ENCODE results near the gene ARPC2. TPM values are rescaled to one million over a fixed set of nuclear protein-coding genes. Genes with fewer than 3 reads are reported as not detected.
A peak's percentile ranks its signal among the peaks of the same experiment; 100 is the strongest.
"Not testable (repeated sequence)": the region's sequence is repeated elsewhere in the genome, so short reads cannot be mapped to it uniquely, and the experiment has no call there.

The ARPC2 gene
- 711 and 737 TPM in 2 replicates for total RNA-seq

- H3K27me3 Mint-ChIP-seq = no peaks in the 10 kb centered on the region
- H3K36me3 Mint-ChIP-seq (ENCODE audit: low read depth) = peaks cover 45% of the 10 kb centered on the region
- DNase-seq = peak; percentile 95
- H3K9me3 Mint-ChIP-seq = no peaks in the 10 kb centered on the region
- intact Hi-C loops (cut with micrococcal nuclease) = loop anchor here (1.0 to 5.0 kb wide), 12 partner anchors 31 to 1172 kb away; partner anchors contain the start of genes AAMP, CNOT9, CNPPD1 and PNKD
- H3K4me1 Mint-ChIP-seq = peaks cover 45% of the 10 kb centered on the region
- ATAC-seq (ENCODE audit: low read depth) = peak; percentile 63
- ChIA-PET POLR2A (interaction anchor here (0.6 to 7.9 kb wide), 16 partner anchors 13 to 1171 kb away, joined by 3 to 211 read pairs (median 4); partner anchors contain the start of genes AAMP, CXCR1, GPBAR1 and PNKD), CTCF (interaction anchor here (0.8 to 1.5 kb wide), 3 partner anchors 29 to 53 kb away, joined by 3 to 5 read pairs (median 3); partner anchors contain the start of genes AAMP and PNKD)
- H3K4me3 Mint-ChIP-seq = peak within 1 kb of the TSS; percentile 98
- TF ChIP-seq CTCF (IDR thresholded peaks at IDR 0.05) = no peak
- H3K27ac Mint-ChIP-seq = peak within 1 kb of the TSS; percentile 99
These were observed at the start of gene ARPC2 for GRCh38 chr2:218216674-218217359. Gene ARPC2 (plus strand): TSS chr2:218217189. CDS start chr2:218217471, 282 bp downstream.

- intact Hi-C loops (cut with micrococcal nuclease) = loop anchor here (5.0 kb wide), 1 partner anchor 229 kb away; the partner anchor contains the start of gene CTDSP1
- ATAC-seq (ENCODE audit: low read depth) = no peak
- H3K27me3 Mint-ChIP-seq = peaks cover 19% of the 10 kb centered on the region
- TF ChIP-seq CTCF (IDR thresholded peaks at IDR 0.05) = no peak
- H3K9me3 Mint-ChIP-seq = no peaks in the 10 kb centered on the region
- CTCF ChIA-PET = interaction anchor here (0.9 to 2.0 kb wide), 4 partner anchors 9 to 90 kb away, joined by 3 to 11 read pairs (median 4); no protein-coding TSS in a partner anchor
- POLR2A ChIA-PET = interaction anchor here (0.6 to 1.9 kb wide), 2 partner anchors 49 to 315 kb away, joined by 3 to 6 read pairs; partner anchors contain the start of gene ARPC2
- peaks cover 25% of the 10 kb centered on the region for H3K4me1 Mint-ChIP-seq
- no peak for DNase-seq
- H3K4me3 Mint-ChIP-seq = no peak overlapping the region
- no peak overlapping the region for H3K27ac Mint-ChIP-seq
- H3K36me3 Mint-ChIP-seq (ENCODE audit: low read depth) = no peaks in the 10 kb centered on the region
These were observed 49.0 kb upstream of the ARPC2 start for GRCh38 chr2:218168016-218168415.

GRCh38 chr2:218168635-218169462, 48.1 kb upstream of the ARPC2 start:
- CTCF ChIA-PET = interaction anchor here (0.9 to 2.0 kb wide), 3 partner anchors 9 to 89 kb away, joined by 3 to 11 read pairs (median 5); no protein-coding TSS in a partner anchor
- Mint-ChIP-seq H3K27ac (no peak overlapping the region), H3K27me3 (peaks cover 18% of the 10 kb centered on the region), H3K36me3 (ENCODE audit: low read depth) (no peaks in the 10 kb centered on the region), H3K4me3 (no peak overlapping the region), H3K9me3 (no peaks in the 10 kb centered on the region), H3K4me1 (peaks cover 25% of the 10 kb centered on the region)
- POLR2A ChIA-PET = interaction anchor here (0.6 to 1.9 kb wide), 2 partner anchors 48 to 314 kb away, joined by 3 to 6 read pairs; partner anchors contain the start of gene ARPC2
- peak; percentile 30 for TF ChIP-seq CTCF (IDR thresholded peaks at IDR 0.05)
- peak; percentile 79 for ATAC-seq (ENCODE audit: low read depth)
- intact Hi-C loops (cut with micrococcal nuclease) = loop anchor here (1.0 to 5.0 kb wide), 3 partner anchors 47 to 228 kb away; partner anchors contain the start of gene CTDSP1
- DNase-seq = peak; percentile 41

- H3K4me1 Mint-ChIP-seq = peaks cover 25% of the 10 kb centered on the region
- H3K27me3 Mint-ChIP-seq = peaks cover 8% of the 10 kb centered on the region
- ATAC-seq (ENCODE audit: low read depth) = no peak
- ChIA-PET POLR2A (no interaction called here), CTCF (no interaction called here)
- no peaks in the 10 kb centered on the region for H3K9me3 Mint-ChIP-seq
- no peaks in the 10 kb centered on the region for H3K36me3 Mint-ChIP-seq (ENCODE audit: low read depth)
- H3K27ac Mint-ChIP-seq = no peak overlapping the region
- H3K4me3 Mint-ChIP-seq = no peak overlapping the region
- TF ChIP-seq CTCF (IDR thresholded peaks at IDR 0.05) = no peak
- intact Hi-C loops (cut with micrococcal nuclease) = loop anchor here (1.0 to 5.0 kb wide), 3 partner anchors 46 to 227 kb away; partner anchors contain the start of gene CTDSP1
- DNase-seq = no peak
These were observed 47.0 kb upstream of the ARPC2 start for GRCh38 chr2:218169757-218170546.

GRCh38 chr2:218171744-218172143, 45.2 kb upstream of the ARPC2 start:
- H3K27me3 Mint-ChIP-seq; POLR2A ChIA-PET; H3K9me3 Mint-ChIP-seq; H3K27ac Mint-ChIP-seq; H3K4me3 Mint-ChIP-seq; DNase-seq; ATAC-seq (ENCODE audit: low read depth); intact Hi-C loops (cut with micrococcal nuclease); H3K36me3 Mint-ChIP-seq (ENCODE audit: low read depth): not testable (repeated sequence)
- CTCF ChIA-PET = interaction anchor here (1.0 kb wide), 1 partner anchor 10 kb away, joined by 3 read pairs; no protein-coding TSS in a partner anchor
- H3K4me1 Mint-ChIP-seq = peaks cover 17% of the 10 kb centered on the region
